ENCODE data around the gene TAF1A.

DNA sequence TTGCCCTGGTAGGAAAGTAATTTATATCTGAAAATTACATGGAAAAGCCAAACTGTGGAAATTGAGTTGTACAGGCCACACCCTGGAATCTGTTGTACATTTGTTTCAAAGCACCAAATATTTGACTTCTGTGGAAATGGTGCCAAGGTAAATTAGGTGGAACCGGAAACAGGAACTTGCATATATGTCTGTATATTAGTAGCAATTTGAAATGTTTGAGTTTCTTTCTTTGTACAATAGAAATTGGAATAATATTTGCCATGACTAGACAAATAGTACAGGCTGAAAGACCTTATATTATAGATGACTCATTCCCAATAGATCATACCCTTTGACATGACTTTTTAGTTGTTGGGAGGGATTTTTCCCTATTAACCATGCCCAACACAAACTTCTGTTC, 10.5 kb upstream of the TAF1A start:
- no peak for TF ChIP-seq CTCF (IDR thresholded peaks at IDR 0.05)
- no peak for TF ChIP-seq POLR2A (IDR thresholded peaks at IDR 0.05)
- TF ChIP-seq POLR2AphosphoS5 (IDR thresholded peaks at IDR 0.05): no peak
- TF ChIP-seq EP300 (IDR thresholded peaks at IDR 0.05): no peak

Measured in suprapubic skin (tissue), 4 donors.